GM21717 (cell line): Measurements from ENCODE around the gene UBE2J1.
A peak's percentile ranks its signal among the peaks of the same experiment; 100 is the strongest.
"Not testable (repeated sequence)": the region's sequence is repeated elsewhere in the genome, so short reads cannot be mapped to it uniquely, and the experiment has no call there.

Experiments
- ATAC-seq: cut with Tn5 transposase; IDR thresholded peaks from one replicate; pipeline ENCODE4 v1.9.1; 2021; ENCODE audit warnings: mild to moderate bottlenecking, moderate library complexity; ENCODE audit not compliant: unreplicated experiment

The UBE2J1 gene

GRCh38 chr6:89352278-89353117, at the start of gene UBE2J1:
UBE2J1 (minus strand) TSS chr6:89352722; CDS start chr6:89352569, 153 bp downstream.
- no peak for ATAC-seq

GRCh38 chr6:89400912-89401399, 48.4 kb upstream of the UBE2J1 start:
- no peak for ATAC-seq

GRCh38 chr6:89400050-89400449, 47.5 kb upstream of the UBE2J1 start:
- no peak for ATAC-seq

GRCh38 chr6:89398762-89399525, 46.4 kb upstream of the UBE2J1 start:
- no peak for ATAC-seq

GRCh38 chr6:89397884-89398283, 45.4 kb upstream of the UBE2J1 start:
- ATAC-seq, result not testable (repeated sequence)

- ATAC-seq, result no peak
Observed at GRCh38 chr6:89393659-89394058, 41.1 kb upstream of the UBE2J1 start.

GRCh38 chr6:89392823-89393222, 40.3 kb upstream of the UBE2J1 start:
- peak; percentile 47 for ATAC-seq

- no peak for ATAC-seq
Observed at GRCh38 chr6:89388846-89389245, 36.3 kb upstream of the UBE2J1 start.

- ATAC-seq, result peak; percentile 87
Observed at GRCh38 chr6:89387516-89388201, 35.1 kb upstream of the UBE2J1 start.

GRCh38 chr6:89386917-89387491, 34.5 kb upstream of the UBE2J1 start:
- ATAC-seq, result peak; percentile 33

GRCh38 chr6:89385846-89386245, 33.3 kb upstream of the UBE2J1 start:
- no peak for ATAC-seq

- ATAC-seq, result peak; percentile 41
Observed at GRCh38 chr6:89385156-89385667, 32.7 kb upstream of the UBE2J1 start.

GRCh38 chr6:89381031-89381430, 28.5 kb upstream of the UBE2J1 start:
- no peak for ATAC-seq

- ATAC-seq, result no peak
Observed at GRCh38 chr6:89379281-89379680, 26.8 kb upstream of the UBE2J1 start.

GRCh38 chr6:89378628-89379027, 26.1 kb upstream of the UBE2J1 start:
- no peak for ATAC-seq

- peak; percentile 77 for ATAC-seq
Observed at GRCh38 chr6:89375427-89376267, 23.1 kb upstream of the UBE2J1 start.

- peak; percentile 34 for ATAC-seq
Observed at GRCh38 chr6:89372506-89372901, 20.0 kb upstream of the UBE2J1 start.

- ATAC-seq, result peak; percentile 62
Observed at GRCh38 chr6:89371849-89372505, 19.5 kb upstream of the UBE2J1 start.

GRCh38 chr6:89368999-89369398, 16.5 kb upstream of the UBE2J1 start:
- ATAC-seq, result no peak
